H54 (cell line): ENCODE measurements around the gene ITGA5.

Experiments used
- DNase-seq: peaks from one replicate; pipeline ENCODE4 v3.0.0; 2011; ENCODE audit warnings: low spot score, mixed read lengths; ENCODE audit not compliant: insufficient read length
- FAIRE-seq: peaks from 3 replicates; lab custom pipeline; 2011; peaks lifted over from hg19 to GRCh38; lab: Jason Lieb, UNC
- POLR2A ChIP-seq: IDR thresholded peaks from 2 replicates; pipeline ENCODE4 v1.6.1; 2011; ENCODE audit warnings: low read depth, mild to moderate bottlenecking, low read length

Gene ITGA5

GRCh38 chr12:54424224-54424623 lies 5.2 kb upstream of the ITGA5 start:
- DNase-seq (no peak), FAIRE-seq (no peak)
- TF ChIP-seq POLR2A: no peak

- FAIRE-seq (no peak), DNase-seq (no peak)
- TF ChIP-seq POLR2A: no peak
These were observed 4.7 kb upstream of the ITGA5 start for GRCh38 chr12:54423816-54424150.

DNA sequence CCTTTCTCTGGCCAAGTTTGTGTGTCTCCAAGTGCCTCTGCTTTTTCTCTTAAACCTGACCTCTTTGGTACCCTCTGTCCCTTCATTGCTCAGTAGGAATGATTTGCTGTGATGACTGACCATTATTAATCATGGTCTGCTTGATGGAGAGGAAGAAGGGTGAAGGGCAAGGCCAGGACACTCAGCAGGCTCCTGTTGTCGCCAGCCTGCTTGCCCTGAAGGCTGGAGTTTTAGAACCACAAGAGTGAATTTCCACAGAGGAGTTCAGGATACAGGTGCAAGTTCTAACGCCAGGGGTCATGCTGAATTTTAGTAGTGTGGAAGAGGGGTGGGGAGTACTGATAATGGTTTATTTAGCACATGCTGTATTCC lies 2.8 kb upstream of the ITGA5 start:
- TF ChIP-seq POLR2A: no peak
- FAIRE-seq (peak; percentile 11), DNase-seq (no peak)

GRCh38 chr12:54421175-54421878 lies 2.3 kb upstream of the ITGA5 start:
- FAIRE-seq (no peak), DNase-seq (no peak)
- TF ChIP-seq POLR2A: no peak

DNA sequence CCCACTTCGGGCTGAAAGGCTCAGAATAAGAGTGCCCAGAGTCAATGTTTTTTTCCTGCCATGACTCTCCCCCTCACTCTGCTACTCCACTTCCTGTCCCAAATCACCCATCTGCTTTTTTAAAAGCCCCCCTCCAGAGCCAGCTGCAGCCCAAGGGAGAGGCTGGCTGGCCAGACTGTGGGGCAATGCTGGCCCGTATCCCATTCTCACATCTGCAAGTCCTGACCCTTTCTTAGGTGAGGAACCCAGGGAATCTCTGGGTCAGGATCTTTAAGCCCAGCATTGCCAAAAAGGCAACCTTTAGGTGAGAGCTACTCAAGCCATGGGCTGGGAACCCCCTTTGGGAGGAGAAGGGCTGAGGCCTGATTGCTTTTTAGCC lies 1.7 kb upstream of the ITGA5 start:
- no peak for FAIRE-seq
- TF ChIP-seq POLR2A: no peak

DNA sequence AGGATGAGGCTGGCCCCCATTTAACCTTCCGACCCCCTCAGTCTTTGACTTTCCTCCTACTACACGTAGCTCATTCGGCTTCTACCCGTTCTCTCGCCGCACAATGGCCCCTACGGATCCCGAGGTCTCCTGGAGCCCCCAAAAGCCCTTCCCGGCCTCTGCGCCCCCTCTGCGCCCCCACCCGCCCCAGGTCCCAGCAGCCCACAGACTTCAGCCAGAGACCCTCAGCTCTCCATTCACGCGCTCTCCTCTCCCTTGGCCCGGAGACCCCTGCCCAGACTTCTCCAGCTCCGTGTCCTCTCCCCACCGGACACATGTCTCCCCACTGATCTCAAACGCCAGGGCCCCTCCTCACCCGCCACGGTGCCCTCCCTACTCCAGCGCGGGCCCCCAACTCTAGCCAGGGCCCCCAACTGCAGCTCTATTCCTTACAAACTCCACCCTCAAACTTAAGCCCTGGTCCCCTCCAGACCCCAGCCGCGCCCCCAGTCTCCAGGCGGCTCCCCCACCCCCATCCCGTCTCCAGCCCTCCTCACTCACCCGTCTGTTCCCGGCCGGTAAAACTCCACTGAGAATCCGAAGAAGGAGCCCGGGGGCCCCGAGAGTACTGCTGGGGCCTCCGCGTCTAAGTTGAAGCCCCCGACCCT lies 502 bp downstream of the ITGA5 start:
- FAIRE-seq (no peak), DNase-seq (no peak)
- TF ChIP-seq POLR2A: no peak

More for the DNA sequence above, 1.7 kb upstream of the ITGA5 start:
- DNase-seq: no peak

- no peak for FAIRE-seq
- DNase-seq: no peak
- no peak for TF ChIP-seq POLR2A
These were observed 1.2 kb downstream of the ITGA5 start for GRCh38 chr12:54417712-54418440.

GRCh38 chr12:54416687-54417603 lies 2.1 kb downstream of the ITGA5 start:
- TF ChIP-seq POLR2A: no peak
- DNase-seq (no peak), FAIRE-seq (no peak)

- TF ChIP-seq POLR2A: no peak
- no peak for DNase-seq
- FAIRE-seq: no peak
These were observed 3.7 kb downstream of the ITGA5 start for GRCh38 chr12:54415221-54415929.

DNA sequence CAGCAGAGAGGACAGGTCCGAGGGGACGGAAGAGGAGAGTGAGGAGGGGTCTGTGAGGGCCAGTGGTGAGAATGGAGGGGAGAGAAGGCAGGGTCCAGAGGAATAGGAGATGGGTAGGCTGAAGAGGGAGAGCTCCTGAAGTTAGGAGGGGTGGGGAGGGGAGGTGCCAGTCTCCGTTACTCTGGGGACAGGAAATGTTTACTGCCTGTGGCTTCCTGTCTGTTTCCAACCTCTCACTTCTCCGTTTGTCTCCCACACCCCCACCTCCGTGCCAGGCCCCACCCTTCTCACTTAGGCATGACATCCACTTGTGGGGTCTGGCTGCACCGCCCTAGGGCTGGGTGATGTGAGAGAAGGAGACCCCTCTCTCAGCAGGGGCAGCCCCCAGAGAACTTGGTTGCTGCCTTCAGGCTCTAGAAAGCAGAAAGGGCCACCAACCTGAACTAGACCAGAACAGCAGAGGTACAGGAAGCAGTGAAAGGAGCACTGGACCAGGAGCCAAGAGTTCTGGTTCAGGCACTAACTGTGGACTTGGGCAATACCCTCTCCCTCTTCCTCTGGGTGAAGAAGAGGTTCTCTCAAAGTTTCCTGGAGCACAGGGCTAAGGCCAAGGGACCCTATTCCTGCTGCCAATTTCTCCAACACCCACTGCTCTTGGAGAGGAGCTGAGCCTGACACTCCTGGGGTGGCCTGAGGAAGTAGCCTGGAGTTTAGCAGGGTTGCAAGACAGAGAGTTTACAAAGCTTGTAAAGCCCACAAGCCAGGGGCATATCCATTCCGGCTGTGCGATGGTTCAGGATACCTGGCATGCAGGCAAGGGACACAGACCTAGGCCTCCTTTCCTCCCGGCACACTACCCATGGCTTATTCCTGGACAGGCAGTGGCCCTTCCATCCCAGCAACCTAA lies 5.5 kb downstream of the ITGA5 start:
- DNase-seq: no peak

DNA sequence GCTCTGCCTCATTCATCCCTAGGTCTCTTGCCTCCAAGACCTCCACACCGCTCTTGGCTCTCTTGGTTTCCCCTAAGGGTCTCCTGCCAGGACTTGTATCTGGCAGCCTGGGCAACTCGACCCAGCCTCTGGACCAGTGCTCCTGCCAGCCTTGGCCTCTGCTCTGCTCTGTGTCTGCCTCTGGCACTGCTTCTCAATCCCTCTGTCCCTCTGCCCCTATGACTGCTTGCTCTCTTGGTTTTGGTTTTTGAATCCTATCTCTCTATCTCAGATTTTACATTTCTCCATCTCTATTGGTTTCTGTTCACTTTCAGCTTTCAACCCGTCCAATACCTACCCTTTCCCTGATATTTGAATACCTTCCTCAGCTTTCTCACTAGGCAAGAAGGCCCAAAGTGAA lies 6.3 kb downstream of the ITGA5 start:
- FAIRE-seq (no peak), DNase-seq (no peak)
- no peak for TF ChIP-seq POLR2A

More for the DNA sequence above, 5.5 kb downstream of the ITGA5 start:
- no peak for FAIRE-seq
- TF ChIP-seq POLR2A: no peak

DNA sequence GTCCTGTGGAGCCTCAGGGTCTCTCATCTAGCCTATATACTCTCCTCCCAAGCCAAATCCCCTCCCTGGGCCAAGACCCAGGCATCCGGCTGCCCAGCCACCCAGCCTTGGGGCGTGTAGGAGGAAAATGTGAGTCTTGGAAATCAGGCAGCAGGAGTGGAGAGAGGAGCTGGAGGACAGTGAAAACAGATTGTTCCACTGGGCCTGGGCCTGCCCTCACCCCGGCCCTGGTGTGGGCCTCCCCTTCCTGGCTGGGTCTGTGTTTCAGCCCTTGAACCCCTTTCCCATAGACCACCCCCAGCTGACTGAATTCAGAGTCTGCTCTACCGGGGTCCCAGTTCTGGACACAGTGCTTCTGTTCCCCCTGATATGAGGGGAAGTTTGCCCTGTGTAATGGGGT lies 6.7 kb downstream of the ITGA5 start:
- no peak for TF ChIP-seq POLR2A
- DNase-seq: no peak

More for the DNA sequence above, 6.7 kb downstream of the ITGA5 start:
- FAIRE-seq: no peak
